ENCODE measurements around the gene PHF19. TPM values are rescaled to one million over a fixed set of nuclear protein-coding genes. Genes with fewer than 3 reads are reported as not detected.

The PHF19 gene
- total RNA-seq, 1 experiment from 2014 or later = 39.0 TPM

- TF ChIP-seq ZNF532 (CRISPR knock-in tag; IDR thresholded peaks at IDR 0.05; ENCODE audit: borderline replicate concordance) (no peak), FOXP4 (CRISPR knock-in tag; IDR thresholded peaks at IDR 0.05) (no peak), ZNF425 (CRISPR knock-in tag; conservative IDR thresholded peaks at IDR 0.05) (no peak)
Measured at GRCh38 chr9:120869726-120870125, 7.3 kb downstream of the PHF19 start (continued).

GRCh38 chr9:120869360-120869687 is 7.7 kb downstream of the PHF19 start:
- Mint-ChIP-seq H3K27me3 (ENCODE audit: low read depth) (no peaks in the 10 kb centered on the region), H3K27ac (peak overlapping the region; percentile 76; the same call in 1 of the 2 replicates), H3K36me3 (peaks cover 11% of the 10 kb centered on the region), H3K4me3 (peak overlapping the region; percentile 81), H3K4me1 (peaks cover 38% of the 10 kb centered on the region), H3K9me3 (no peaks in the 10 kb centered on the region)
- ATAC-seq (no peak), DNase-seq (ENCODE audit: low spot score) (no peak)
- POLR2A ChIA-PET = no interaction called here
- no peak for TF ChIP-seq SMAD4 (CRISPR knock-in tag; IDR thresholded peaks at IDR 0.05)
- TF ChIP-seq FOXP1 (CRISPR knock-in tag; IDR thresholded peaks at IDR 0.05; ENCODE audit: borderline replicate concordance) = 0 out of 2 replicates have a peak, but pooled peaks have one; percentile 49
- CTCF ChIA-PET = interaction anchor here (0.6 to 2.2 kb wide), 8 partner anchors 14 to 112 kb away, joined by 3 to 11 read pairs (median 6); no protein-coding TSS in a partner anchor

GRCh38 chr9:120868676-120869359 is 8.2 kb downstream of the PHF19 start:
- POLR2A ChIA-PET = interaction anchor here (0.9 to 1.0 kb wide), 2 partner anchors 9 to 60 kb away, joined by 3 to 4 read pairs; partner anchors contain the start of gene PHF19
- CTCF ChIA-PET = interaction anchor here (0.6 to 2.2 kb wide), 11 partner anchors 13 to 253 kb away, joined by 3 to 11 read pairs (median 5); no protein-coding TSS in a partner anchor
- H3K27me3 Mint-ChIP-seq (ENCODE audit: low read depth) = no peaks in the 10 kb centered on the region
- H3K4me1 Mint-ChIP-seq = peaks cover 33% of the 10 kb centered on the region
- H3K9me3 Mint-ChIP-seq = no peaks in the 10 kb centered on the region
- peak; percentile 90 for ATAC-seq
- H3K4me3 Mint-ChIP-seq = peak overlapping the region; percentile 81
- H3K36me3 Mint-ChIP-seq = peaks cover 11% of the 10 kb centered on the region
- DNase-seq (ENCODE audit: low spot score) = peak; percentile 98
- peak overlapping the region; percentile 76 for H3K27ac Mint-ChIP-seq
- TF ChIP-seq ESRRA (CRISPR knock-in tag; IDR thresholded peaks at IDR 0.05; ENCODE audit: borderline replicate concordance) (no peak), SP1 (CRISPR knock-in tag; conservative IDR thresholded peaks at IDR 0.05) (peak; percentile 61), CTCF (IDR thresholded peaks at IDR 0.05) (no peak), SMAD4 (CRISPR knock-in tag; IDR thresholded peaks at IDR 0.05) (peak; percentile 30; the same call in 1 of the 2 replicates), RELA (CRISPR knock-in tag; IDR thresholded peaks at IDR 0.05; ENCODE audit: borderline replicate concordance) (peak; percentile 54; the same call in 1 of the 2 replicates), CREM (CRISPR knock-in tag; IDR thresholded peaks at IDR 0.05) (no peak), E2F1 (CRISPR knock-in tag; IDR thresholded peaks at IDR 0.05) (no peak), TEAD1 (CRISPR knock-in tag; IDR thresholded peaks at IDR 0.05) (0 out of 2 replicates have a peak, but pooled peaks have one; percentile 32), ETV6 (CRISPR knock-in tag; IDR thresholded peaks at IDR 0.05) (peak; percentile 43; the same call in 1 of the 2 replicates), ARID4B (CRISPR knock-in tag; IDR thresholded peaks at IDR 0.05; ENCODE audit: borderline replicate concordance) (peak; percentile 73; the same call in 1 of the 2 replicates), FOXK1 (CRISPR knock-in tag; IDR thresholded peaks at IDR 0.05) (no peak)
